Ishikawa (cell line): Measurements from ENCODE around the gene ACSL6.

Experiments used
- CEBPB ChIP-seq: IDR thresholded peaks from 2 replicates; pipeline ENCODE4 v1.6.1; 2012
- CREB1 ChIP-seq: IDR thresholded peaks from 2 replicates; pipeline ENCODE4 v1.6.1; 2012; ENCODE audit warnings: low read depth
- EGR1 ChIP-seq: IDR thresholded peaks from 2 replicates; pipeline ENCODE4 v1.6.1; 2012
- EP300 ChIP-seq: IDR thresholded peaks from 2 replicates; pipeline ENCODE4 v1.6.1; 2012; ENCODE audit warnings: borderline replicate concordance
- FOXM1 ChIP-seq: IDR thresholded peaks from 2 replicates; pipeline ENCODE4 v1.6.1; 2012; ENCODE audit warnings: low read depth, borderline replicate concordance
- MAX ChIP-seq: IDR thresholded peaks from 2 replicates; pipeline ENCODE4 v1.6.1; 2012
- NFIC ChIP-seq: IDR thresholded peaks from 2 replicates; pipeline ENCODE4 v1.6.1; 2012
- RAD21 ChIP-seq: IDR thresholded peaks from 2 replicates; pipeline ENCODE4 v1.6.1; 2012; ENCODE audit warnings: low read depth
- REST ChIP-seq: IDR thresholded peaks from 2 replicates; pipeline ENCODE4 v1.6.1; 2012; ENCODE audit warnings: low read depth, mild to moderate bottlenecking
- TAF1 ChIP-seq: IDR thresholded peaks from 2 replicates; pipeline ENCODE4 v1.6.1; 2012; ENCODE audit warnings: low read depth, mild to moderate bottlenecking
- TCF12 ChIP-seq: IDR thresholded peaks from 2 replicates; pipeline ENCODE4 v1.6.1; 2012; ENCODE audit warnings: low read depth
- TEAD4 ChIP-seq: IDR thresholded peaks from 2 replicates; pipeline ENCODE4 v1.6.1; 2012
- USF1 ChIP-seq: IDR thresholded peaks from 2 replicates; pipeline ENCODE4 v1.6.1; 2012
- YY1 ChIP-seq: IDR thresholded peaks from 2 replicates; pipeline ENCODE4 v1.6.1; 2012; ENCODE audit warnings: low read depth
- ZBTB7A ChIP-seq: IDR thresholded peaks from 2 replicates; pipeline ENCODE4 v1.6.1; 2012; ENCODE audit warnings: low read depth

The ACSL6 gene

GRCh38 chr5:132058646-132059042 lies 47.2 kb upstream of the ACSL6 start:
- TF ChIP-seq CREB1: no peak
- no peak for TF ChIP-seq TAF1
- no peak for TF ChIP-seq EP300

- TF ChIP-seq REST: no peak
- TF ChIP-seq FOXM1: no peak
- no peak for TF ChIP-seq ZBTB7A
- no peak for TF ChIP-seq TAF1
- TF ChIP-seq EGR1: no peak
- no peak for TF ChIP-seq NFIC
- TF ChIP-seq MAX: no peak
- no peak for TF ChIP-seq CREB1
- no peak for TF ChIP-seq TCF12
- no peak for TF ChIP-seq CEBPB
- no peak for TF ChIP-seq EP300
- TF ChIP-seq USF1: no peak
- no peak for TF ChIP-seq RAD21
- no peak for TF ChIP-seq TEAD4
- TF ChIP-seq YY1: no peak
Observed at GRCh38 chr5:132057498-132058255, 46.2 kb upstream of the ACSL6 start.

GRCh38 chr5:132056610-132057497 lies 45.4 kb upstream of the ACSL6 start:
- TF ChIP-seq TCF12 (no peak), REST (no peak), MAX (no peak), EP300 (no peak), CREB1 (no peak), EGR1 (no peak), RAD21 (no peak), CEBPB (no peak), USF1 (no peak), YY1 (no peak), TEAD4 (no peak), NFIC (no peak), ZBTB7A (no peak), TAF1 (no peak), FOXM1 (no peak)

GRCh38 chr5:132055808-132056609 lies 44.6 kb upstream of the ACSL6 start:
- no peak for TF ChIP-seq EP300
- no peak for TF ChIP-seq ZBTB7A
- no peak for TF ChIP-seq MAX
- no peak for TF ChIP-seq RAD21
- TF ChIP-seq REST: no peak
- TF ChIP-seq YY1: no peak
- TF ChIP-seq TEAD4: no peak
- no peak for TF ChIP-seq TAF1
- TF ChIP-seq USF1: no peak
- no peak for TF ChIP-seq CEBPB
- no peak for TF ChIP-seq EGR1
- TF ChIP-seq CREB1: no peak
